Fibroblast of pulmonary artery (primary cell): ENCODE results near the gene SHISA8.
A peak's percentile ranks its signal among the peaks of the same experiment; 100 is the strongest.

Source experiments
- DNase-seq: peaks from one replicate; pipeline ENCODE4 v3.0.0-alpha.2; 2010; ENCODE audit warnings: low read depth
- H3K4me3 ChIP-seq: replicated peaks from 2 replicates; pipeline ENCODE4 v1.5.1; 2011; ENCODE audit warnings: low read depth, mild to moderate bottlenecking, control low read depth, low read length, moderate library complexity
- CTCF ChIP-seq: IDR thresholded peaks from 2 replicates; pipeline ENCODE4 v1.5.1; 2011; ENCODE audit warnings: mild to moderate bottlenecking, control low read depth, low read length, inconsistent platforms; ENCODE audit errors: missing control alignments

SHISA8 gene

GRCh38 chr22:41915035-41915785 is at the start of gene SHISA8:
Gene SHISA8 (minus strand): TSS chr22:41915074. CDS start chr22:41914667, 407 bp downstream.
- H3K4me3 ChIP-seq = no peak within 1 kb of the TSS
- TF ChIP-seq CTCF = no peak
- DNase-seq = peak; percentile 29

- H3K4me3 ChIP-seq = no peak overlapping the region
- no peak for DNase-seq
- no peak for TF ChIP-seq CTCF
Measured at GRCh38 chr22:41964112-41964491, 49.2 kb upstream of the SHISA8 start.

- no peak overlapping the region for H3K4me3 ChIP-seq
- no peak for TF ChIP-seq CTCF
- peak; percentile 70 for DNase-seq
Measured at GRCh38 chr22:41963453-41964111, 48.7 kb upstream of the SHISA8 start.

GRCh38 chr22:41957941-41958556 is 43.2 kb upstream of the SHISA8 start:
- no peak for TF ChIP-seq CTCF
- DNase-seq = no peak
- no peak overlapping the region for H3K4me3 ChIP-seq

DNA sequence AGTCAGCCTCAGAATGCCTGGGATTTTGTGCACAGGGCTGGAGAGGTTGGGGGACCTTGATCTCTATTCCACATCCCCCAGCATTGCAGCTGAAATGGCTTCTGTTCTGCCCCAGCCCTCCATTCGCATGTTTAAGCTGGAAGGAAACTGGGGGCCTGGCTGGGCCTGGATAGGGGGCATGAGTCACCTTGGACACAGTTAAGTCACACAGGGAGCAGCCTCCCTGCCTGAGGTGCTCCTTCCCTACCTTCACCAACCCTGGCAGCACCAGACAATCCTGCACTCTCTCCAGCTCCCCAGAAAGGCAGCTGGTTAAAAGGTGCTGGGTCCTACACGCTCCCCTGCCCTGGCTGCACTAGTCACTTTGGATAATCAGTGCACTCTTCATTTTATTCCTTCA is 37.8 kb upstream of the SHISA8 start:
- TF ChIP-seq CTCF = no peak
- DNase-seq = no peak

DNA sequence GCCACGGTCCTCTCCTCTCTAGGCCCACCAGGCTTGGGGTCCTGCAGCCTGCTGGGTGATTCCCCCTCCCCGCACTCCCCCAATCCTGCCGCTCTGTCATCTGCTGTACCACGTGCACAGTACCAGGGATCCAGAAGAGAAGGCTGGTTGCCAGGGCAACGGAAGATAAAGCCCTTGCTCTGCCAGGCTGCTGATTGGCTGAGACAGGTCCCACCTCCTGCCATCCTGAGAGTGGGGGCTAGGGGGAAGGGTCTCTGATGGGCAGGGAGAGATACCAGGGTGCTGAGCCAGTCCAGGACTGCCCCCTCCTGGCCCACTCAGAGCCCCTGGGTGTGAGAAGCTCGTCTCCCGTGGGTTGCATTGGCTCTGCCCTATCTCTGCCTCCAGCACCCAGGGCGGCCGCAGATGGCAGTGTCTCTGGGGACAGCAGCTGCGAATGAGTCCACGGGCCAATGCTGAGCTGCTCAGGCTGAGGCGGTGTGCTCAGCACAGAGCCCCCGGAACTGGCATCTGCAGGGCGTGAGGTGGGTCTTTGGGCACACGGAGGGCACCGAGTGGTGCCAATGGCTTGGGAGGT is 37.1 kb upstream of the SHISA8 start, which contains the start of gene SMIM45:
Gene SMIM45, plus strand, starts transcription at position 253 of the 577 bp plus-strand sequence.
- TF ChIP-seq CTCF = no peak
- H3K4me3 ChIP-seq = no peak within 1 kb of the TSS
- peak; percentile 10 for DNase-seq

More for the DNA sequence above, 37.8 kb upstream of the SHISA8 start:
- H3K4me3 ChIP-seq = no peak overlapping the region
